DND-41 (cell line): Measurements from ENCODE around the gene CLCN7.

Source experiments
- EZH2 ChIP-seq: IDR thresholded peaks from 3 replicates; pipeline ENCODE4 v1.6.1; 2012; ENCODE audit warnings: borderline replicate concordance, low read depth, mild to moderate bottlenecking, moderate library complexity, low read length, inconsistent platforms; ENCODE audit not compliant: severe bottlenecking
- TF ChIP-seq, protein P1 (sequence below): IDR thresholded peaks from 2 replicates; pipeline ENCODE4 v1.5.1; 2012; ENCODE audit warnings: borderline replicate concordance, low read length, moderate library complexity, mild to moderate bottlenecking; ENCODE audit not compliant: poor library complexity, severe bottlenecking; ENCODE audit errors: extremely low read depth

DNA sequence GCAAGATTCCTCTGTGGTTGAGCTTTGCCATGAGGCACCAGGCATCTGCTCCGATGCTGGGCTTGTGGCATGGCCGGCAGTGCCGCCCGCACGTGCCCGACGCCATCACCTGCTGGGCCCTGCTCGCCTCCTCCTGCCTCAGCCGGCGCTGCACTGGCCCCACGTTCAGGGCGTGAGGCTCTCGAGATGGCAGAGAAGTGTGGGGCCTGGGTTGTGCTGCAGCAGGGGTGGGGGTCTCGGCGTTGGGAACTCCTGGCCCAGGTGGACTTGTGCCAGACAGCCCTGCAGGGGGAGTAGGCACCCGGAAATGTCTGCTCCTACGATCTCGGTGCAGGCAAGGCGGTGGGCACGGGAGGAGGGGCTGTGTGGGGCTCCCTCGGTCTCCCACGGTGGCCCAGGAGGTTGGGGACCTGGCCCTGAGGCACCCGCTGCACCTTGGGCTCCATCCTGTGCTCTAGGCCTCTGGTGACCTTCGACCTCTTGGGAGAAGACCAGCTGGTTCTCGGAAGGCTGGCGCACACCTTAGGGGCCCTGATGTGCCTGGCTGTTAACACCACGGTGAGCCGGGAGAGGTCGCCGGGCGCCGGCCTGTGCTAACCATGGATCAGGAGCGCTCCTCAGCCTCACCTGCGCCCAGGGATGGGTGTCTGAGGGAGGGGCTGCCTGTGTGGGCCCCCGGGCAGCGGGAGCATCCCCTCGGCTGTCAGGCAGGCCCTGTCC lies 31.8 kb upstream of the CLCN7 start:
- TF ChIP-seq, protein P1, sequence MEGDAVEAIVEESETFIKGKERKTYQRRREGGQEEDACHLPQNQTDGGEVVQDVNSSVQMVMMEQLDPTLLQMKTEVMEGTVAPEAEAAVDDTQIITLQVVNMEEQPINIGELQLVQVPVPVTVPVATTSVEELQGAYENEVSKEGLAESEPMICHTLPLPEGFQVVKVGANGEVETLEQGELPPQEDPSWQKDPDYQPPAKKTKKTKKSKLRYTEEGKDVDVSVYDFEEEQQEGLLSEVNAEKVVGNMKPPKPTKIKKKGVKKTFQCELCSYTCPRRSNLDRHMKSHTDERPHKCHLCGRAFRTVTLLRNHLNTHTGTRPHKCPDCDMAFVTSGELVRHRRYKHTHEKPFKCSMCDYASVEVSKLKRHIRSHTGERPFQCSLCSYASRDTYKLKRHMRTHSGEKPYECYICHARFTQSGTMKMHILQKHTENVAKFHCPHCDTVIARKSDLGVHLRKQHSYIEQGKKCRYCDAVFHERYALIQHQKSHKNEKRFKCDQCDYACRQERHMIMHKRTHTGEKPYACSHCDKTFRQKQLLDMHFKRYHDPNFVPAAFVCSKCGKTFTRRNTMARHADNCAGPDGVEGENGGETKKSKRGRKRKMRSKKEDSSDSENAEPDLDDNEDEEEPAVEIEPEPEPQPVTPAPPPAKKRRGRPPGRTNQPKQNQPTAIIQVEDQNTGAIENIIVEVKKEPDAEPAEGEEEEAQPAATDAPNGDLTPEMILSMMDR: no peak
- no peak for TF ChIP-seq EZH2
